Left ventricle myocardium inferior (tissue), 1 donor: ENCODE results near the gene CASP14. TPM values are rescaled to one million over a fixed set of nuclear protein-coding genes. Genes with fewer than 3 reads are reported as not detected.

Source experiments
- DNase-seq: peaks from one replicate; pipeline ENCODE4 v3.0.0-alpha.2; 2020
- H3K27ac ChIP-seq: fragments of 200-600 bp; replicated peaks from 2 replicates; pipeline ENCODE4 v1.8.0; 2021
- H3K27me3 ChIP-seq: fragments of 200-600 bp; 2 replicates; pipeline ENCODE4 v1.8.0; 2021; ENCODE audit warnings: low read depth
- H3K36me3 ChIP-seq: fragments of 200-600 bp; 2 replicates; pipeline ENCODE4 v1.8.0; 2021
- H3K4me1 ChIP-seq: fragments of 200-600 bp; 2 replicates; pipeline ENCODE4 v1.8.0; 2021
- H3K4me3 ChIP-seq: fragments of 200-600 bp; 2 replicates; pipeline ENCODE4 v1.8.0; 2021; ENCODE audit warnings: mild to moderate bottlenecking, moderate library complexity
- H3K9me3 ChIP-seq: fragments of 200-600 bp; replicated peaks from 2 replicates; pipeline ENCODE4 v1.8.0; 2021
- intact Hi-C: fragments of 100-400 bp; cut with micrococcal nuclease; formaldehyde crosslinking; loops from one replicate; pipeline ENCODE4 v1.11.0; 2022
- total RNA-seq: library from RNA; stranded (reverse); fragmentation: NEBNext Ultra II Directional; extraction: Animal tissue kit (Norgen Biotek cat#: 25700); gene quantifications from one replicate; pipeline ENCODE4 v1.2.1, GENCODE V29; 2021
- TF ChIP-seq, protein P1 (sequence below): fragments of 200-600 bp; IDR thresholded peaks from 2 replicates; pipeline ENCODE4 v1.8.0; 2021; ENCODE audit warnings: antibody characterized with exemption, mild to moderate bottlenecking, borderline replicate concordance
- donor health status: DM: no; HTN: yes; CAD: no; lungs with severe emphysema.

The CASP14 gene
- total RNA-seq, 1 donor from 2014 or later = not detected

DNA sequence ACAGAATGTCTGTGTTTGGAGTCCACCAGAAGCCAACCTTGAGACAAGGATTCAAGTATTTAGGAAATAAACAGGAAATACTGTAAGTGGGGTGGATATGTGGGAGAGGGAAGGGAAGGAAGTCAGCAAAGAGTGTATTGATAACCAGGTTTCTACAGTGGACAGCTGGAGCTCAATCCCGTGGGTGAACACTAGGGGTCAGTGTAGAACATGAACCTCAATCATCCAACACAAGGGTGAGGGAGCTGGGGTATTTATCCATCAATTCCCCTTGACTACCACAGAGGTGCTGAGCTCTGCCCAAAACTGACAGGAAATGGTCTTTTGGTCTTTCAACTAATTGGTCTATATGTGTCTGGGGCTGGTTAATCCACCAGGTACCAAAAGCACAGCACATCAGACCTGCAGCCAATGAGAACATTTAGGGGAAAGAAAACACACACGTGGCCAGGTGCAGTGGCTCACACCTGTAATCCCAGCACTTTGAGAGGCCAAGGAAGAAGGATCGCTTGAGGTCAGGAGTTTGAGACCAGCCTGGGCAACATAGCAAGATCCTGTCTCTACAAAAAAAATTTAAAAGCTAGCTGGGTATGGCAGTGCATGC is 52.3 kb downstream of the CASP14 start:
- Histone ChIP-seq H3K4me3 (no peak overlapping the region), H3K27me3 (no peaks in the 10 kb centered on the region), H3K4me1 (peaks cover 1% of the 10 kb centered on the region), H3K27ac (peak overlapping the region; percentile 51), H3K36me3 (no peaks in the 10 kb centered on the region), H3K9me3 (peaks cover 22% of the 10 kb centered on the region)
- TF ChIP-seq, protein P1, sequence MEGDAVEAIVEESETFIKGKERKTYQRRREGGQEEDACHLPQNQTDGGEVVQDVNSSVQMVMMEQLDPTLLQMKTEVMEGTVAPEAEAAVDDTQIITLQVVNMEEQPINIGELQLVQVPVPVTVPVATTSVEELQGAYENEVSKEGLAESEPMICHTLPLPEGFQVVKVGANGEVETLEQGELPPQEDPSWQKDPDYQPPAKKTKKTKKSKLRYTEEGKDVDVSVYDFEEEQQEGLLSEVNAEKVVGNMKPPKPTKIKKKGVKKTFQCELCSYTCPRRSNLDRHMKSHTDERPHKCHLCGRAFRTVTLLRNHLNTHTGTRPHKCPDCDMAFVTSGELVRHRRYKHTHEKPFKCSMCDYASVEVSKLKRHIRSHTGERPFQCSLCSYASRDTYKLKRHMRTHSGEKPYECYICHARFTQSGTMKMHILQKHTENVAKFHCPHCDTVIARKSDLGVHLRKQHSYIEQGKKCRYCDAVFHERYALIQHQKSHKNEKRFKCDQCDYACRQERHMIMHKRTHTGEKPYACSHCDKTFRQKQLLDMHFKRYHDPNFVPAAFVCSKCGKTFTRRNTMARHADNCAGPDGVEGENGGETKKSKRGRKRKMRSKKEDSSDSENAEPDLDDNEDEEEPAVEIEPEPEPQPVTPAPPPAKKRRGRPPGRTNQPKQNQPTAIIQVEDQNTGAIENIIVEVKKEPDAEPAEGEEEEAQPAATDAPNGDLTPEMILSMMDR = peak; percentile 80
- intact Hi-C loops = loop anchor here (5.0 kb wide), 1 partner anchor 46 kb away; no protein-coding TSS in a partner anchor
- no peak for DNase-seq

DNA sequence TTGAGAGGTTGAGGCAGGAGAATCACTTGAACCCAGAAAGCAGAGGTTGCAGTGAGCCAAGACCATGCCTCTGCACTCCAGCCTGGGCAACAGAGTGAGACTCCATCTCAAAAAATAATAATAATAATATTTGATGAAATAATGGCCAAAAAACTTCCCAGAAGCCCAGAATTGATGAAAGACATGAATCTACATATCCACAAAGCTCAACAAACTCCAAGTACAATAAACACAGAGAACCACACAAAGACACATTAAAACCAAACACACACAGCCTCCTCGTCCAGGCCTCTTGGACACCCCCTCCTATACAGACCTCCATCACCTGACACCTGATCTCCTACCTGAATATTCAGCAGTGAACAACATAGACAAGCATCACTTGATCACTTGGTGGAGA is 54.7 kb downstream of the CASP14 start:
- H3K27me3 ChIP-seq = no peaks in the 10 kb centered on the region
- H3K4me1 ChIP-seq = peaks cover 23% of the 10 kb centered on the region
- peaks cover 22% of the 10 kb centered on the region for H3K9me3 ChIP-seq
- DNase-seq = no peak
- H3K4me3 ChIP-seq = no peak overlapping the region
- TF ChIP-seq, protein P1 = no peak
- intact Hi-C loops = loop anchor here (5.0 kb wide), 1 partner anchor 43 kb away; no protein-coding TSS in a partner anchor
- H3K36me3 ChIP-seq = no peaks in the 10 kb centered on the region
- no peak overlapping the region for H3K27ac ChIP-seq

DNA sequence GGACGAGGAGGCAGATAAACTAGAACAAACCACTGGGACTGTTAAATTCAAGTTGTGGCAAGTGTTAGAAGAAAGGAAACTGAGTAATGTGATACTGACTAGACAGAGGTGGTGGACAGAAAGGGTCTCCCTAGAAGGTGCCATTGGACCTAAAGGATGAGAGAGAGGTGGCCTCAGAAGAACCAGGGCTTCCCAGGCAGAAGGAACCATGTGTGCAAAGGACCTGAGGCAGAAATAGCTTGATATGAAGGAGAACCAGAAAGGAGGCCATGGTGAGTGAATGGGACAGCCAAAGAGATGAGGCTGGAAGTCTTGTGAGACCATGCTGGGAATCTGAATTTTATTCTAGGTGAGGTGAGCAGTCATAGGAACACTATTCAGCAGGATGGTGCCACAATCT is 55.1 kb downstream of the CASP14 start:
- Histone ChIP-seq H3K36me3 (peaks cover 4% of the 10 kb centered on the region), H3K4me3 (no peak overlapping the region), H3K27ac (no peak overlapping the region), H3K27me3 (no peaks in the 10 kb centered on the region), H3K4me1 (peaks cover 24% of the 10 kb centered on the region), H3K9me3 (peaks cover 22% of the 10 kb centered on the region)
- DNase-seq = no peak
- TF ChIP-seq, protein P1 = no peak
- intact Hi-C loops = loop anchor here (5.0 kb wide), 1 partner anchor 43 kb away; no protein-coding TSS in a partner anchor

DNA sequence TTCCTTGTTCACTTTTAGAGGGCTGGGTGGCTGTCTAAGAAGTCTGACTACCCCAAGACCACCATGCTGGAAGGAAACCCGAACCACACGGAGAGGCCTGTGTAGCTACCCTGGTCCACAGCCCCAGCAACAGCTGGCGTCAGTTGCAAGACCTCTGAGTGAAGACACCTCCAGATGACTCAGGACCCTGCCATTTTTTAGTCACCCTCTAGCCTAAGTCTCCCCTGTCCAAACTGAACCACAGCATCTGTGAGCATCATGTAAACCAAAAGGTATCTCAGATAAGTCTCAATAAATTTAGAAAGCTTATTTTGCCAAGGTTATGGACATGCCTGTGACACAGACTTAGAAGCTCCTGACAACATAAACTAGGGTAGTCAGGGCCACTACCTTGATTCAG is 55.8 kb downstream of the CASP14 start:
- H3K27ac ChIP-seq = no peak overlapping the region
- TF ChIP-seq, protein P1 = no peak
- H3K27me3 ChIP-seq = no peaks in the 10 kb centered on the region
- peaks cover 22% of the 10 kb centered on the region for H3K9me3 ChIP-seq
- H3K4me1 ChIP-seq = peaks cover 24% of the 10 kb centered on the region
- DNase-seq = no peak
- no peak overlapping the region for H3K4me3 ChIP-seq
- peaks cover 10% of the 10 kb centered on the region for H3K36me3 ChIP-seq
- intact Hi-C loops = no loop called here

DNA sequence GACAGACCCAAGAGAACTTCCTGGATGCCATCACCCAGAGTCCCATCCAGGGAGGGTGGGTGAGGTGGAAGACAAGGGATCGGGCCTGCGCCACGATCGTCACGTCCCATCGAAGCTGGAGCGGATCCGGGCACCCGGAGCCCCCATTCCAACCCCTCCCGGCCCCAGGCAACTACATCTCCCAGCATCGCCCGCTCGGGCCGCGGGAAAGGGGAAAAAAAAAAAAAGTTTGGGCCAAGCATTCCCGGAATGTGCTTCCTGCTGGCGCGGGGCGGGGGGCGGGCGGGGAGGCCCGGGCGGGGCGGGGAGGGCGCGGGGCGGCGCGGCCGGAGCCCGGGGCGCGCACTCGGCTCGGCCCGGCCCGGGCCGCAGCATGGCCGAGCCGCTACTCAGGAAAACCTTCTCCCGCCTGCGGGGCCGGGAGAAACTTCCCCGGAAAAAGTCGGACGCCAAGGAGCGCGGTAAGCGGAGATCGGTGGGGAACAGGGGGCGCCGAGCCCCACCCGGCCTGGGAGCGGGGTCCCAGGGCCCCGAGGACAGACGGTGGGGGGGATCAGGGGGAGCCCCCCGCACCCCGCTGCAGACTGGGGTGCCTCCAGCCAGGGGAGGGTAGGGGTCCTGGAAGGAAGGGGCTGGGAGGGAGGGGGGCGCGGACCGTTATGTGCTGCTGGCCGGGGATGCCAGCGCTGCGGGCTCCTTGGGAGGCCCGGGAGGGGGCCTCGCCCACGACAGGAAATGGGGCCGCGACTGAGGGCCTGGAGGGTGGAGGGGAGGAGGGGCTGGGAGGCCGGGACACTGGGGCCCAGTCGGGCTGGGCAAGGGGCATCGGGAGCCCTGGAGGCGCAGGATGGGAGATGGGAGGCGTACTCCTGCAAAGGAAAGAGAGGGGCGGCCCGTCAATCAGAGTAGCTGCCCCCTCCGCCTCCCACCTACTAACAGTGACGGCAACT is 58.1 kb downstream of the CASP14 start, which contains the start of gene SYDE1:
Gene SYDE1, plus strand, starts transcription at position 341 of the 950 bp plus-strand sequence. Its CDS starts 33 bp downstream, at position 374.
- Histone ChIP-seq H3K4me1 (peaks cover 24% of the 10 kb centered on the region), H3K27me3 (no peaks in the 10 kb centered on the region), H3K9me3 (peaks cover 22% of the 10 kb centered on the region), H3K4me3 (peak within 1 kb of the TSS; percentile 91), H3K27ac (peak within 1 kb of the TSS; percentile 97), H3K36me3 (peaks cover 33% of the 10 kb centered on the region)
- peak; percentile 56 for DNase-seq
- TF ChIP-seq, protein P1 = no peak
- intact Hi-C loops = no loop called here

Other genes with a start within 250 kb of the CASP14 start
- gene OR7A5, start 214.3 kb upstream of the CASP14 start, total RNA-seq = not detected
- not detected for gene OR7C1, start 214.3 kb upstream of the CASP14 start, total RNA-seq
- gene OR7A10, start 200.6 kb upstream of the CASP14 start, total RNA-seq = not detected
- not detected for gene OR7A17, start 163.3 kb upstream of the CASP14 start, total RNA-seq
- gene OR7C2, start 108.0 kb upstream of the CASP14 start, total RNA-seq = not detected
- gene SLC1A6, start 69.6 kb upstream of the CASP14 start, total RNA-seq = not detected
- not detected for gene OR1I1, start 32.7 kb downstream of the CASP14 start, total RNA-seq
- 13.1 TPM for gene SYDE1, start 57.9 kb downstream of the CASP14 start, total RNA-seq
- 21.7 TPM for gene NOTCH3, start 151.5 kb downstream of the CASP14 start, total RNA-seq
- not detected for gene EPHX3, start 183.0 kb downstream of the CASP14 start, total RNA-seq